OCI-LY1 (cell line): ENCODE results near the gene KCNMB4.

ENCODE experiments used
- H2AFZ ChIP-seq: fragments of 200-600 bp; sonication (generic), shearing (Covaris generic); 2 replicates; pipeline ENCODE4 v1.6.0; 2014; ENCODE audit warnings: antibody characterized with exemption, mild to moderate bottlenecking, low read length
- H3F3A ChIP-seq: fragments of 200-600 bp; sonication (generic), shearing (Covaris generic); 2 replicates; pipeline ENCODE4 v1.6.0; 2014; ENCODE audit warnings: mild to moderate bottlenecking, antibody characterized with exemption, low read length, moderate library complexity; ENCODE audit not compliant: insufficient read depth
- H3K27ac ChIP-seq: fragments of 200-600 bp; sonication (generic); 2 replicates; pipeline ENCODE4 v1.5.1; 2014; ENCODE audit warnings: low read length, mixed run types, mild to moderate bottlenecking, low read depth; ENCODE audit not compliant: poor library complexity, severe bottlenecking
- H3K27me3 ChIP-seq: fragments of 200-600 bp; sonication (generic); 2 replicates; pipeline ENCODE4 v1.6.0; 2014; ENCODE audit warnings: antibody characterized with exemption, mild to moderate bottlenecking, low read length, moderate library complexity; ENCODE audit not compliant: insufficient read depth
- H3K36me3 ChIP-seq: fragments of 200-600 bp; sonication (generic); 2 replicates; pipeline ENCODE4 v1.6.1; 2014; ENCODE audit warnings: mild to moderate bottlenecking, antibody characterized with exemption, low read length, moderate library complexity, mixed read lengths; ENCODE audit not compliant: insufficient read depth
- H3K4me1 ChIP-seq: fragments of 200-600 bp; sonication (generic); 2 replicates; pipeline ENCODE4 v1.5.1; 2014; ENCODE audit warnings: mild to moderate bottlenecking, low read length, moderate library complexity; ENCODE audit not compliant: insufficient read depth, severe bottlenecking
- H3K4me2 ChIP-seq: fragments of 200-600 bp; sonication (generic), shearing (Covaris generic); 2 replicates; pipeline ENCODE4 v1.6.1; 2014; ENCODE audit warnings: low read length
- H3K4me3 ChIP-seq: fragments of 200-600 bp; sonication (generic); 2 replicates; pipeline ENCODE4 v1.5.1; 2014; ENCODE audit warnings: low read length, low read depth, mild to moderate bottlenecking, mixed read lengths; ENCODE audit not compliant: poor library complexity, severe bottlenecking
- H3K79me2 ChIP-seq: fragments of 200-600 bp; shearing (Covaris generic); 2 replicates; pipeline ENCODE4 v1.6.1; 2016; ENCODE audit warnings: mixed run types, low read length, mixed read lengths; ENCODE audit not compliant: insufficient read depth
- H3K9ac ChIP-seq: fragments of 200-600 bp; sonication (generic), shearing (Covaris generic); 2 replicates; pipeline ENCODE4 v1.6.1; 2014; ENCODE audit warnings: mild to moderate bottlenecking, low read length, mixed read lengths
- H3K9me2 ChIP-seq: fragments of 200-600 bp; sonication (generic), shearing (Covaris generic); 2 replicates; pipeline ENCODE4 v1.6.1; 2014; ENCODE audit warnings: low read depth, mild to moderate bottlenecking, low read length, mixed read lengths
- H3K9me3 ChIP-seq: fragments of 200-600 bp; shearing (Covaris generic); 2 replicates; pipeline ENCODE4 v1.6.1; 2014; ENCODE audit warnings: low read length, mixed read lengths
- H4K20me1 ChIP-seq: fragments of 200-600 bp; sonication (generic), shearing (Covaris generic); 2 replicates; pipeline ENCODE4 v1.6.0; 2016; ENCODE audit warnings: mild to moderate bottlenecking, low read length; ENCODE audit not compliant: insufficient read depth
- EZH2 ChIP-seq: fragments of 200-600 bp; sonication (generic), shearing (Covaris generic); IDR thresholded peaks from 2 replicates; pipeline ENCODE4 v1.8.0; 2017; ENCODE audit warnings: borderline replicate concordance, mixed run types, mild to moderate bottlenecking, antibody characterized with exemption, low read length, moderate library complexity, mixed read lengths
- TF ChIP-seq, protein P1 (sequence below): fragments of 200-600 bp; sonication (generic), shearing (Covaris generic); IDR thresholded peaks from 2 replicates; pipeline ENCODE4 v1.5.1; 2017; ENCODE audit warnings: mild to moderate bottlenecking, antibody characterized with exemption, low read length, moderate library complexity, mixed read lengths

Gene KCNMB4

DNA sequence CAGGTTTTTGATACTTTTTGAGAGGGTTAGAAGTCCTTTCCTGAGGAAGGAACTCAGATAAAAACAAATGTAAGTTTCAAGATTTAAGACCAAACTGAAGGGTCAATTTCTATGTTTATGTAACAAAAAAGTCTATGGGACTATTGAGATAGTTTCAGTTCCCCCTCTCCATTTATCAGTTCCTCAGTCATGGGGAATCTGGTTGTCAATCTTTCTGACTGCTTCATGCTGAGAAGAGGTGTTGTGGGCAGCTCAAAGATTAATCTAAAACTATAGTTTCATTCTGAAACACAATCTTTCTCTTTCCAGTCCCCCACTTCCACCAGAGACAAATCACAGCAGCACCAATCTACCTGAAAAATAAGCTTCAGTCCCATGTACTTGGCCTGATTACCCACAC, 93.7 kb downstream of the KCNMB4 start:
- no peak overlapping the region for H3K27ac ChIP-seq
- no peaks in the 10 kb centered on the region for H3K9me2 ChIP-seq
- H3K4me3 ChIP-seq: no peak overlapping the region
- H3K79me2 ChIP-seq: no peaks in the 10 kb centered on the region
- H3K27me3 ChIP-seq: no peaks in the 10 kb centered on the region
- no peaks in the 10 kb centered on the region for H3K36me3 ChIP-seq
- H2AFZ ChIP-seq: no peak overlapping the region
- no peak for TF ChIP-seq EZH2
- TF ChIP-seq, protein P1, sequence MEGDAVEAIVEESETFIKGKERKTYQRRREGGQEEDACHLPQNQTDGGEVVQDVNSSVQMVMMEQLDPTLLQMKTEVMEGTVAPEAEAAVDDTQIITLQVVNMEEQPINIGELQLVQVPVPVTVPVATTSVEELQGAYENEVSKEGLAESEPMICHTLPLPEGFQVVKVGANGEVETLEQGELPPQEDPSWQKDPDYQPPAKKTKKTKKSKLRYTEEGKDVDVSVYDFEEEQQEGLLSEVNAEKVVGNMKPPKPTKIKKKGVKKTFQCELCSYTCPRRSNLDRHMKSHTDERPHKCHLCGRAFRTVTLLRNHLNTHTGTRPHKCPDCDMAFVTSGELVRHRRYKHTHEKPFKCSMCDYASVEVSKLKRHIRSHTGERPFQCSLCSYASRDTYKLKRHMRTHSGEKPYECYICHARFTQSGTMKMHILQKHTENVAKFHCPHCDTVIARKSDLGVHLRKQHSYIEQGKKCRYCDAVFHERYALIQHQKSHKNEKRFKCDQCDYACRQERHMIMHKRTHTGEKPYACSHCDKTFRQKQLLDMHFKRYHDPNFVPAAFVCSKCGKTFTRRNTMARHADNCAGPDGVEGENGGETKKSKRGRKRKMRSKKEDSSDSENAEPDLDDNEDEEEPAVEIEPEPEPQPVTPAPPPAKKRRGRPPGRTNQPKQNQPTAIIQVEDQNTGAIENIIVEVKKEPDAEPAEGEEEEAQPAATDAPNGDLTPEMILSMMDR: no peak
- no peaks in the 10 kb centered on the region for H4K20me1 ChIP-seq
- H3K4me1 ChIP-seq: no peaks in the 10 kb centered on the region
- no peaks in the 10 kb centered on the region for H3F3A ChIP-seq
- no peak overlapping the region for H3K4me2 ChIP-seq
- peaks cover 22% of the 10 kb centered on the region for H3K9me3 ChIP-seq
- no peak overlapping the region for H3K9ac ChIP-seq

DNA sequence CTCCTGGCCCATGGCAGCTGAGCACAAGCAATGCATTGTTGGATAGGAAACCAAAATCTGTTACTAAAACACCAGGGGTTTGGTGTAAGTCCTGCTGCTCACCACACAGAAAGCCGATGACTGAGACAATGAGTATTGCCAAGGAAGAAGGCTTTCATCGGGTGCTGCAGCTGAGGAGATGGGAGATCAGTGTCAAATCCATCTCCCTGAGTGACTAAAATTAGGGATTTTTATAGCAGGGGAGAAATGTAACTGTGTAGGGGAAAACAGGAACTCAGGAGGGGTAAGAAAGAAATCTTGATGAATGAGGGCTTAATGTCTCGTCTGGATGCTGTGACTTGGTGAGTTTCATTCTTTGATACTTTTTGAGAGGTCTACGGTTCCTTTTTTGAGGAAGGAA, 97.9 kb downstream of the KCNMB4 start:
- no peak overlapping the region for H3K9ac ChIP-seq
- H3K27ac ChIP-seq: no peak overlapping the region
- H3K36me3 ChIP-seq: no peaks in the 10 kb centered on the region
- H3K79me2 ChIP-seq: peaks cover 10% of the 10 kb centered on the region
- H2AFZ ChIP-seq: no peak overlapping the region
- H3K27me3 ChIP-seq: no peaks in the 10 kb centered on the region
- H3K4me3 ChIP-seq: no peak overlapping the region
- H3K9me3 ChIP-seq: peaks cover 22% of the 10 kb centered on the region
- H3F3A ChIP-seq: no peaks in the 10 kb centered on the region
- H4K20me1 ChIP-seq: no peaks in the 10 kb centered on the region
- TF ChIP-seq EZH2: no peak
- TF ChIP-seq, protein P1: no peak
- no peaks in the 10 kb centered on the region for H3K9me2 ChIP-seq
- H3K4me1 ChIP-seq: peaks cover 5% of the 10 kb centered on the region
- no peak overlapping the region for H3K4me2 ChIP-seq

DNA sequence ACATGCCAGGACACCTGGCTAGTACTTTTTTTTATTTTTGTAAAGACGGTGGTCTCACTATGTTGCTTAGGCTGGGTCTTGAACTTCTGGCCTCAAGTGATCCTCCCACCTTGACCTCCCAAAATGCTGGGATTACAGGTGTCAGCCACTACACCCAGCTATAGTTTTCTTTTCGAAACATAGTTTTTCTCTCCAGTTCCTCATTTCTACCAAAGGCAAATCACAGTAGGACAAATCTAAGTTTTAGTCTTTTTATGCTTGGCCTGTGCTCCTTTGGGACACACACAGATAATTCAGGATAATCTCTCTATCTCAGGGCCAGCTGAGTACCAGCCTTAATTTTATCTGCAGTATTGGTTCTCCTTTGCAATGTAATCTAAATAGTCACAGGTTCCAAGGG, 100.7 kb downstream of the KCNMB4 start:
- Histone ChIP-seq H3F3A (no peaks in the 10 kb centered on the region), H2AFZ (no peak overlapping the region), H3K4me2 (no peak overlapping the region), H4K20me1 (no peaks in the 10 kb centered on the region), H3K79me2 (peaks cover 37% of the 10 kb centered on the region), H3K9ac (no peak overlapping the region), H3K4me3 (no peak overlapping the region), H3K36me3 (peaks cover 17% of the 10 kb centered on the region), H3K27ac (no peak overlapping the region), H3K9me2 (no peaks in the 10 kb centered on the region), H3K4me1 (peaks cover 22% of the 10 kb centered on the region), H3K27me3 (no peaks in the 10 kb centered on the region), H3K9me3 (peaks cover 20% of the 10 kb centered on the region)
- TF ChIP-seq, protein P1: no peak
- TF ChIP-seq EZH2: no peak
